Neural progenitor cell (in vitro differentiated cells): ENCODE measurements around the gene EHBP1. TPM values are rescaled to one million over a fixed set of nuclear protein-coding genes. Genes with fewer than 3 reads are reported as not detected.

Experiments
- DNase-seq: peaks from one replicate; pipeline ENCODE4 v3.0.0-alpha.2; 2016; ENCODE audit warnings: low spot score
- H2AFZ ChIP-seq: fragments of 200-600 bp; sonication (generic); replicated peaks from 2 replicates; pipeline ENCODE4 v1.6.1; 2016; ENCODE audit warnings: antibody characterized with exemption
- H3F3A ChIP-seq: fragments of 200-600 bp; sonication (generic); 2 replicates; pipeline ENCODE4 v1.6.1; 2016; ENCODE audit warnings: antibody characterized with exemption, low read depth
- H3K27ac ChIP-seq: fragments of 200-600 bp; sonication (generic); 2 replicates; pipeline ENCODE4 v1.5.1; 2016; ENCODE audit warnings: mild to moderate bottlenecking
- H3K27me3 ChIP-seq: fragments of 200-600 bp; sonication (generic); 2 replicates; pipeline ENCODE4 v1.6.1; 2016; ENCODE audit warnings: mild to moderate bottlenecking, moderate library complexity
- H3K36me3 ChIP-seq: fragments of 200-600 bp; sonication (generic); 2 replicates; pipeline ENCODE4 v1.5.1; 2016
- H3K4me1 ChIP-seq: fragments of 200-600 bp; sonication (generic); 2 replicates; pipeline ENCODE4 v1.6.1; 2016; ENCODE audit warnings: mixed run types
- H3K4me2 ChIP-seq: fragments of 200-600 bp; sonication (generic); 2 replicates; pipeline ENCODE4 v1.6.1; 2016
- H3K4me3 ChIP-seq: fragments of 200-600 bp; sonication (generic); 2 replicates; pipeline ENCODE4 v1.5.1; 2016
- H3K79me2 ChIP-seq: fragments of 200-600 bp; sonication (generic); 2 replicates; pipeline ENCODE4 v1.6.1; 2016; ENCODE audit warnings: low read depth
- H3K9ac ChIP-seq: fragments of 200-600 bp; sonication (generic); 2 replicates; pipeline ENCODE4 v1.6.1; 2016
- H3K9me3 ChIP-seq: fragments of 200-600 bp; sonication (generic); 2 replicates; pipeline ENCODE4 v1.5.1; 2016; ENCODE audit warnings: low read depth
- H4K20me1 ChIP-seq: fragments of 200-600 bp; sonication (generic); 2 replicates; pipeline ENCODE4 v1.6.1; 2016; ENCODE audit warnings: low read depth
- H3K27ac Mint-ChIP-seq: 3 replicates; pipeline ENCODE4 v1.8.0; 2021; ENCODE audit warnings: mixed read lengths
- H3K27me3 Mint-ChIP-seq: 2 replicates; pipeline ENCODE4 v1.8.0; 2022; ENCODE audit warnings: low read depth, mild to moderate bottlenecking, inconsistent platforms, moderate library complexity, mixed read lengths; ENCODE audit not compliant: insufficient read depth
- H3K36me3 Mint-ChIP-seq: 3 replicates; pipeline ENCODE4 v1.8.0; 2021; ENCODE audit warnings: mixed read lengths
- H3K4me1 Mint-ChIP-seq: 3 replicates; pipeline ENCODE4 v1.8.0; 2021; ENCODE audit warnings: mixed read lengths
- H3K4me3 Mint-ChIP-seq: 3 replicates; pipeline ENCODE4 v1.8.0; 2021; ENCODE audit warnings: mild to moderate bottlenecking, moderate library complexity, mixed read lengths
- H3K9me3 Mint-ChIP-seq: 3 replicates; pipeline ENCODE4 v1.8.0; 2020; ENCODE audit warnings: mixed read lengths
- EZH2 ChIP-seq: fragments of 200-600 bp; sonication (generic); IDR thresholded peaks from 2 replicates; pipeline ENCODE4 v1.6.1; 2017; ENCODE audit warnings: antibody characterized with exemption, mild to moderate bottlenecking, moderate library complexity
- total RNA-seq: library from RNA; depleted of rRNA; stranded (reverse); fragments of >200 nt; gene quantifications from 2 replicates; pipeline ENCODE4 v1.2.3, GENCODE V29; 2015; ENCODE audit warnings: low replicate concordance
- TF ChIP-seq, protein P1 (sequence below): fragments of 200-600 bp; sonication (generic); IDR thresholded peaks from 2 replicates; pipeline ENCODE4 v1.5.1; 2017; ENCODE audit warnings: antibody characterized with exemption, mild to moderate bottlenecking

The EHBP1 gene
- total RNA-seq, 1 donor from 2014 or later, result 65.8 TPM

DNA sequence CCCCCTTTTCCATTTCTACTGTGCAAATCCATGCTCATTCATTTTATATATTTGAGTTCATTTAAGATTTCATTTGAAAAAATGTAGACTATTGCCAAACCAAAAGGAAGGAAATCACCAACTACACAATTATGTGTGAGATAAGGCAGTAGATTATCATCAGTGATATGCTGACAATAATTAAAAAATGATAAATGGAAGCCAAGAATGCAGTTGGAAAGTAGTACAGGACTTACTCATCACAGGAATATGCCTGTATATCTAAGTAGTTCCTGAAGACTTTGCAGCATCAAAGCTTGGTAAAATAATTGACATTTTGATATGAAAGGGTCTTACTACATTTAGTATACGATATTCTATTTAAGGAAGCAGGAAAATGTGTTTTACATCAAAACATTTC lies 179.0 kb downstream of the EHBP1 start:
- no peaks in the 10 kb centered on the region for H3K4me1 ChIP-seq
- H3K4me2 ChIP-seq, result no peak overlapping the region
- no peaks in the 10 kb centered on the region for H4K20me1 ChIP-seq
- Mint-ChIP-seq H3K4me1 (no peaks in the 10 kb centered on the region), H3K27me3 (no peaks in the 10 kb centered on the region), H3K4me3 (no peak overlapping the region), H3K27ac (no peak overlapping the region), H3K36me3 (peaks cover 18% of the 10 kb centered on the region), H3K9me3 (peaks cover 8% of the 10 kb centered on the region)
- no peak overlapping the region for H3K27ac ChIP-seq
- TF ChIP-seq, protein P1, sequence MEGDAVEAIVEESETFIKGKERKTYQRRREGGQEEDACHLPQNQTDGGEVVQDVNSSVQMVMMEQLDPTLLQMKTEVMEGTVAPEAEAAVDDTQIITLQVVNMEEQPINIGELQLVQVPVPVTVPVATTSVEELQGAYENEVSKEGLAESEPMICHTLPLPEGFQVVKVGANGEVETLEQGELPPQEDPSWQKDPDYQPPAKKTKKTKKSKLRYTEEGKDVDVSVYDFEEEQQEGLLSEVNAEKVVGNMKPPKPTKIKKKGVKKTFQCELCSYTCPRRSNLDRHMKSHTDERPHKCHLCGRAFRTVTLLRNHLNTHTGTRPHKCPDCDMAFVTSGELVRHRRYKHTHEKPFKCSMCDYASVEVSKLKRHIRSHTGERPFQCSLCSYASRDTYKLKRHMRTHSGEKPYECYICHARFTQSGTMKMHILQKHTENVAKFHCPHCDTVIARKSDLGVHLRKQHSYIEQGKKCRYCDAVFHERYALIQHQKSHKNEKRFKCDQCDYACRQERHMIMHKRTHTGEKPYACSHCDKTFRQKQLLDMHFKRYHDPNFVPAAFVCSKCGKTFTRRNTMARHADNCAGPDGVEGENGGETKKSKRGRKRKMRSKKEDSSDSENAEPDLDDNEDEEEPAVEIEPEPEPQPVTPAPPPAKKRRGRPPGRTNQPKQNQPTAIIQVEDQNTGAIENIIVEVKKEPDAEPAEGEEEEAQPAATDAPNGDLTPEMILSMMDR, result no peak
- no peaks in the 10 kb centered on the region for H3K27me3 ChIP-seq
- H3K9me3 ChIP-seq, result no peaks in the 10 kb centered on the region
- no peak overlapping the region for H3K4me3 ChIP-seq
- H3K79me2 ChIP-seq, result no peaks in the 10 kb centered on the region
- H2AFZ ChIP-seq, result no peak overlapping the region
- peaks cover 5% of the 10 kb centered on the region for H3K36me3 ChIP-seq
- no peaks in the 10 kb centered on the region for H3F3A ChIP-seq
- no peak overlapping the region for H3K9ac ChIP-seq
- DNase-seq, result no peak

DNA sequence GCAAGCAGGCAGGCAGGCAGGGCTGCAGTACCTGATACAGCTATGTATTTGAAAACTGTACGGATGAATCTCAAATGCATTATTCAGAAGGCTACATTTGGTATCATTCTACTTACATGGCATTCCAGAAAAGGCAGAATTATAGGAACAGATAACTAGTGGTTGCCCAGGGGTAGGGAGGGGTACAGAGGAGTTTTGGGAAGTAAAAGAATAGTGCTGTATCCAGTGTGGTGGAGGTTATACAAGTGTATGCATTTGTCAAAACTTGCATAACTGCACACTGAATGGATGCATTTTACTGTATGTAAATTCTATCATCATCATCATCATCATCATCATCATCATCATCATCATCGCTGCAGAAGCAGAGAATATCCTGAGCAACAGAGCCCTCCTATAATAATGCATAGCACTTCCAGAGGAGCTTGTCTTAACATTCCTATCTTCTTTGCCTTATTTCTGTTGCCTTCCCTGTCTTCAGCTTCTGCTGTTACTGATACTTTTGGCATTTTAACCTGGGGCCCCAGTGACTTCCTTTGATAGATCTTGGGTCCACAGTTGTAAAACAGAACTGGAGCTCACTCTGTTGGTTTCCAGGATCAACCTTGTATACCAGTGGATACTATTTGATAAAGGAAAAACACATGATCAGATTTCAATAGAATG lies 189.6 kb downstream of the EHBP1 start:
- DNase-seq, result no peak
- H4K20me1 ChIP-seq, result no peaks in the 10 kb centered on the region
- H3K9ac ChIP-seq, result no peak overlapping the region
- H2AFZ ChIP-seq, result no peak overlapping the region
- no peak overlapping the region for H3K4me2 ChIP-seq
- no peaks in the 10 kb centered on the region for H3K36me3 Mint-ChIP-seq
- no peaks in the 10 kb centered on the region for H3K4me1 ChIP-seq
- no peak overlapping the region for H3K4me3 ChIP-seq
- no peaks in the 10 kb centered on the region for H3K79me2 ChIP-seq
- no peaks in the 10 kb centered on the region for H3K36me3 ChIP-seq
- peaks cover 7% of the 10 kb centered on the region for H3K4me1 Mint-ChIP-seq
- no peak overlapping the region for H3K27ac ChIP-seq
- H3K27ac Mint-ChIP-seq, result no peak overlapping the region
- no peaks in the 10 kb centered on the region for H3K9me3 Mint-ChIP-seq
- no peaks in the 10 kb centered on the region for H3K27me3 Mint-ChIP-seq
- no peaks in the 10 kb centered on the region for H3F3A ChIP-seq
- no peak overlapping the region for H3K4me3 Mint-ChIP-seq
- TF ChIP-seq, protein P1, result no peak
- no peak for TF ChIP-seq EZH2
- H3K27me3 ChIP-seq, result no peaks in the 10 kb centered on the region
- no peaks in the 10 kb centered on the region for H3K9me3 ChIP-seq

DNA sequence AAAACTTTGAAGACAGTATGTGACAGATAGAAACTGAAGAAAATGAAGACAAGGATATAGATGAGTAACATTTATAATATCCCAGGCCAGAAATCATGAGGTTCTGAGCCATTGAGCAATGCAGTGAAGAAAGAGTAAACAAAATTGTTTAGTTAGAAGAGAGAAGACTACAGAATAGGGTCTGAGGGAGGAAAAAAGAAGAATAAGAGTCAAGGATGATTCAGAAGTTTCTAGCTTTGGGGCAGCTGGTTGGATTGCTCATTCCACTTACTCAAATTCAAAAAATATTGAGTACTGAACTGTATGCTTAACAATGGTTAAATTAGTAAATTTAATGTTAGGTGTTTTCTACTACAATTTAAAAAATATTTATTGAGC lies 190.1 kb downstream of the EHBP1 start:
- Histone ChIP-seq H3K4me2 (no peak overlapping the region), H3K27ac (no peak overlapping the region), H4K20me1 (no peaks in the 10 kb centered on the region), H3K9ac (no peak overlapping the region), H3K9me3 (no peaks in the 10 kb centered on the region), H3K36me3 (no peaks in the 10 kb centered on the region), H2AFZ (no peak overlapping the region), H3K79me2 (no peaks in the 10 kb centered on the region), H3F3A (no peaks in the 10 kb centered on the region), H3K4me3 (no peak overlapping the region), H3K27me3 (no peaks in the 10 kb centered on the region), H3K4me1 (no peaks in the 10 kb centered on the region)
- Mint-ChIP-seq H3K4me3 (no peak overlapping the region), H3K27me3 (no peaks in the 10 kb centered on the region), H3K9me3 (no peaks in the 10 kb centered on the region), H3K27ac (no peak overlapping the region), H3K36me3 (no peaks in the 10 kb centered on the region), H3K4me1 (peaks cover 7% of the 10 kb centered on the region)
- no peak for TF ChIP-seq EZH2
- TF ChIP-seq, protein P1, result no peak
- no peak for DNase-seq
